CD4-positive, alpha-beta T cell treated with Interleukin-4 for 4 hours (primary cell): ENCODE results near the gene CLEC2L.
"Not testable (repeated sequence)": the region's sequence is repeated elsewhere in the genome, so short reads cannot be mapped to it uniquely, and the experiment has no call there.

ENCODE experiments used
- DNase-seq: peaks from one replicate; pipeline ENCODE4 v3.0.0-alpha.2; 2020

CLEC2L gene

GRCh38 chr7:139523968-139524815 is 707 bp downstream of the CLEC2L start:
- DNase-seq: no peak

GRCh38 chr7:139525239-139525638 is 1.8 kb downstream of the CLEC2L start:
- no peak for DNase-seq

GRCh38 chr7:139525750-139526149 is 2.3 kb downstream of the CLEC2L start:
- no peak for DNase-seq

- no peak for DNase-seq
Measured at GRCh38 chr7:139526578-139527544, 3.4 kb downstream of the CLEC2L start.

- no peak for DNase-seq
Measured at GRCh38 chr7:139531094-139531493, 7.6 kb downstream of the CLEC2L start.

GRCh38 chr7:139532636-139533155 is 9.2 kb downstream of the CLEC2L start:
- no peak for DNase-seq

- no peak for DNase-seq
Measured at GRCh38 chr7:139534096-139534495, 10.6 kb downstream of the CLEC2L start.

- DNase-seq: no peak
Measured at GRCh38 chr7:139534966-139535651, 11.6 kb downstream of the CLEC2L start.

- DNase-seq: no peak
Measured at GRCh38 chr7:139536152-139536551, 12.7 kb downstream of the CLEC2L start.

GRCh38 chr7:139538881-139539635 is 15.6 kb downstream of the CLEC2L start:
- no peak for DNase-seq

GRCh38 chr7:139540203-139540602 is 16.7 kb downstream of the CLEC2L start:
- no peak for DNase-seq

- DNase-seq: no peak
Measured at GRCh38 chr7:139541600-139542307, 18.3 kb downstream of the CLEC2L start.

GRCh38 chr7:139542308-139543151 is 19.0 kb downstream of the CLEC2L start:
- DNase-seq: no peak

GRCh38 chr7:139543801-139544603 is 20.5 kb downstream of the CLEC2L start:
- DNase-seq: no peak

GRCh38 chr7:139544645-139545044 is 21.2 kb downstream of the CLEC2L start:
- no peak for DNase-seq

- DNase-seq: no peak
Measured at GRCh38 chr7:139548302-139549028, 25.0 kb downstream of the CLEC2L start.

- DNase-seq: not testable (repeated sequence)
Measured at GRCh38 chr7:139553991-139554700, 30.7 kb downstream of the CLEC2L start.
